SH-SY5Y (cell line): ENCODE data around the gene CCDC159.

Experiments used
- GATA2 ChIP-seq: IDR thresholded peaks from 2 replicates; pipeline ENCODE4 v1.6.1; 2011; ENCODE audit warnings: mild to moderate bottlenecking, low read depth, low read length
- GATA3 ChIP-seq: IDR thresholded peaks from 2 replicates; pipeline ENCODE4 v1.6.1; 2011; ENCODE audit warnings: low read depth, mild to moderate bottlenecking, low read length, moderate library complexity

The CCDC159 gene, protein sequence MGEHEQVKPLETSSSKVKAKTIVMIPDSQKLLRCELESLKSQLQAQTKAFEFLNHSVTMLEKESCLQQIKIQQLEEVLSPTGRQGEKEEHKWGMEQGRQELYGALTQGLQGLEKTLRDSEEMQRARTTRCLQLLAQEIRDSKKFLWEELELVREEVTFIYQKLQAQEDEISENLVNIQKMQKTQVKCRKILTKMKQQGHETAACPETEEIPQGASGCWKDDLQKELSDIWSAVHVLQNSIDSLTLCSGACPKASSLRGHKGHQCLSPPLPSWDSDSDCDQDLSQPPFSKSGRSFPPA

DNA sequence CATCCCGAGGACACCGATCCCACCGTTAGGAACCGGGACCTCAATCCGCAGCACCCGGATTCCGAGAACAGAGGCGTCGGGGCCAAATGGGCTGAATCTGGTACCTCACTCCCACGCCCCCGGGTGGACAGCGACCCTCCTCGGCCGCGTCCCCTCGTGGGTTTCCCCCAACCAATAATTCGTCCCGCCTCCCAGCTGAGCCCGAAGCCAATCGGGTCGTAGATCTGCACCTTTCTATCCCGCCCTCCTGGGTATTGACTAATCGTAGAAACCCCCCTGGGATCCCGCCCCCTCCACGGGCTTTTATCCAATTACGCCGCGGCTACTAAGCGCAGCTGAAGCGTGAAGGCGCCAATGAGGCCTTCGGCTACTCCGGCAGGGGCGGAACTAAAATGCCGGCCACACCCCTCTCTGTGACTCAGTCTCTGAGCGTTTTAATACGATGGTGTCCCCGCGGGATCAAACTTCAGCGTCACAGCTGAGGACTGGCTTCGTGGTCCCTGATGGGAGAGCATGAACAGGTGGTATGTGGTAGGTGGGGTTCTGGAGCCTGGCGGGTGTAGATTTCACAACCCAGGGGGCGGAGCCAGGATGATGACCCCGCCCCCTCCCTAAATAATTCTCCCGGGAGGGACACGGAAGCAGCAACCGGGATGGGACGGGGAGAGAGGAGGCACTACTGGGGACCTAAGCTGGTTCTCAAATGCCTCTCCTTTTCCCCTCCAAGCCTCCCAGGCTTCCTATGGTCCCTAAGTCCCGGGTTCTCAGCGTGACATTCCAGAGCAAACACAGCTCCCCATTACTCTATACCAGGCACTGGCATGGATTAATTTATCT, at the start of gene CCDC159, which contains the start of gene TMEM205:
TSS of gene CCDC159 (plus strand) at position 416 of the 837 bp plus-strand sequence. CDS start at position 504, 88 bp downstream.
TSS of gene TMEM205 (minus strand) at position 165 of the 837 bp plus-strand sequence. CDS start 649 bp downstream, outside the sequence.
- TF ChIP-seq GATA2 (no peak), GATA3 (no peak)

DNA sequence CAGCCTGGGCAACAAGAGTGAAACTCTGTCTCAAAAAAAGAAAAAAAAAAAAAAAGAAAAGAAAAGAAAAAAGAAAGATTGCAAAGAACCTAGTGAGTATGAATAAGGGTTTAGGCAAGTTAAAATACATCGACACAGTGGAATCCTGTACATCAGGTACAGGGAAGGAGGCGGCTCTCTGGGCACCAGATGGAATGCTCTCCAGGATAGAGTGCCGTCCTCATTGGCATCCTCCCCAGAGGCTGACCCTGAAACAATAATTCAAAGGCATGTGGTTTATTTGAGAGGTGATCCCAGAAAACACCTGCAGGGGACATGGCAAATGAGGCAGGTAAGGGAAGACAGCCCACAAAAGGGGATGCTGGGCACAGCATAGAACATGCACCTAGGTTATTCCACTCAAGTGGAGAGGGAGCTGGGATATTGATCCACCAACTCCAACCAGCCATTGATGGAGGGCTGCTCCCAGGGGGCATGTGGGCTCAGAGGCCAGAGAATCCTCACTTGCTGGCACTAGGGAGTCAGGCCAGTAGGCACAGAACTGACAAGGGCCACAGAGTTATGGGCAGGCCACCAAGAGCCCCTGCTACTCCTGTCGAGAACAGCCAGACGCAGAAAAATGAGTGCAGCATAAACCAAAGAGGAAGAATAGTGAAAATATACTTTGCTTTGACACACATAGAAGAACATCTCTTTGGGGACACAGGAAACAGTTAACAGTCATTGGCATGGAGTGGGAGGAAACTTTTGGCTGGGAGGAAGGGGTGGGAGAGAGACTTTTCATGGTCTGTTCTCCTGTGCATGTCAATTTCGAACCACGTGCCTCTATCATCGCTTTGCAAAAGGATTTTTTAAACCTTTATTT, 46.1 kb upstream of the CCDC159 start:
- TF ChIP-seq GATA3 (no peak), GATA2 (no peak)

DNA sequence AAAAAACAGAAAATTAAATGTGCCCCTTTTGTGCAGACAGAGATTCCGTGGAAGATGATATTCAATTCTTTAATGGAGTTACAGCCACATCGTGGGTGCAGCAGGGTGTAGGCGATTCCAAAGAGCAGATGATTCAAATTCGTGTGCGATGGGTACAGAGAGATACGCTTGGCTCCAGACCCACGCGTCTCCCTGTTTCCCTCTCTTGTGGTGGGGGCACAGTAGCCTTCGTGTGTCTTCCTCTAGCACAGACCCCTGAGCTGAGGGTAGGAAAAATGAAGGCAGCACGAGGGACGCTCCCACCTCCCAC, 45.6 kb upstream of the CCDC159 start:
- TF ChIP-seq GATA2 (no peak), GATA3 (no peak)

DNA sequence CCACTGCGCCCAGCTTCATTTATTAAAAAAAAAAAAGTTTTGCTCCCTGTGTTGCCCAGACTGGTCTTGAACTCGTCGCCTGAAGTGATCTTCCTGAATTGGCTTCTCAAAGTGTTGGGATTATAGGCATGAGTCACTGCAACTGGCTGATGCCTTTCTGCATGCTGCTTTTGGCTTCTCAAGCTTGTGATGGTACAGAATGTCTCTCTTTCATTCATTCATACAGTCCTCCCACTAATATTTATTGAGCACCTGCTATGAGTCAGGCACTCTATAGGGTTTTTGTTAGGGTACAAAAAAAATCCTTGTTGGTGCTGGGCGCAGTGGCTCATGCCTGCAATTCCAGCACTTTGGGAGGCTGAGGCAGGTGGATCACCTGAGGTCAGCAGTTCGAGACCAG, 41.4 kb upstream of the CCDC159 start:
- no peak for TF ChIP-seq GATA2
- no peak for TF ChIP-seq GATA3

DNA sequence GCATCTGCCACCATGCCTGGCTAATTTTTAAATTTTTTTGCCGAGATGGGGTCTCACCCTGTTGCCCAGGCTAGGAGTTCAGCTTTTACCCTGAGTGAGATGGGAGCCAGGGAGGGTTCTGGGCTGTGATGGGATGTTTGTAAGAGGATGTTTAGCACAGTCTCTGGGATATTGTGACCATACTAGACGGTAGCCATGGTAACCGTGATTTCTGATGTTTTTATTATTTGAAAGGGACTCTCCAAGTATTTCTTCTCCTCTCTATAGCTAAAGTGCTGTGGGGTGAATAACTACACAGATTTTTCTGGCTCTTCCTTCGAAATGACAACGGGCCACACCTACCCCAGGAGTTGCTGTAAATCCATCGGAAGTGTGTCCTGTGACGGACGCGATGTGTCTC, 40.0 kb upstream of the CCDC159 start:
- TF ChIP-seq GATA2 (no peak), GATA3 (no peak)

DNA sequence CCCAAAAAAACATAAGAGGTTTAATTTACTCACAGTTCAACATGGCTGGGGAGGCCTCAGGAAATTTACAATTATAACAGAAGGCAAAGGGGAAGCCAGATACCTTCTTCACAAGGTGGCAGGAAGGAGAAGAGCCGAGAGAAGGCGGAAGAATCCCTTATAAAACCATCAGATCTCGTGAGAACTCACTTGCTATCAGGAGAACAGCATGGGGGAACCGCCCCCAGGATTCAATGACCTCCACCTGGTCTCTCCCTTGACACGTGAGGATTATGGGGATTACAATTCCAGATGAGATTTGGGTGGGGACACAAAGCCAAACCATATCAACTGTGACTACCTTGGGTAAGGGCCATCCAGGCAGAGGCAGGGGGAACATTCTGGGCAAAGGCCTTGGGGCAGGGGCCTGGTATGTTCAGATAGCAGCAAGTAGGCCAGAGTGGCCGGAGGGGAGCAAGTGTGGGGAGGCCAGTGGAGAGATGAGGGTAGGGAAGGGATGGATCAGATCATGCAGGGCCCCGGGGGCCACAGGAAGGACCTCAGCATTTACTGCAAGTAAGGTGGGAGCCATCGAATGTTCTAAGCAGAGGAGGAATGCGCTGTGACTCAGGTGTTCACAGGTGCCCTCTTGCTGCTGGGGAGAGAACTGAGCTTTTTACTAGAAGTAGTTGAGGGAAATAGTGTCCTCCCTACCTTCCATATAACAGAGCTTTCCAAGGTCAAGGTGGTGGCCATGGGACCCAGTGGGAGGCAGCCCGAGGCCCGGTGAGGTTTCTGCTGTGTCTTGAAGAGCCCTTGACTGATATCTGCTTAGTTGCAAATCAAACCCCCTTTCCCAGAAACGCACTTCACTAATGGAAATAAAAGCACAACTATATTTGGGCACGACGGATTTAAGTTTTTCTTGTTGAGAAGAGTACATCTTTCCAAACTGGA, 24.9 kb upstream of the CCDC159 start:
- no peak for TF ChIP-seq GATA3

DNA sequence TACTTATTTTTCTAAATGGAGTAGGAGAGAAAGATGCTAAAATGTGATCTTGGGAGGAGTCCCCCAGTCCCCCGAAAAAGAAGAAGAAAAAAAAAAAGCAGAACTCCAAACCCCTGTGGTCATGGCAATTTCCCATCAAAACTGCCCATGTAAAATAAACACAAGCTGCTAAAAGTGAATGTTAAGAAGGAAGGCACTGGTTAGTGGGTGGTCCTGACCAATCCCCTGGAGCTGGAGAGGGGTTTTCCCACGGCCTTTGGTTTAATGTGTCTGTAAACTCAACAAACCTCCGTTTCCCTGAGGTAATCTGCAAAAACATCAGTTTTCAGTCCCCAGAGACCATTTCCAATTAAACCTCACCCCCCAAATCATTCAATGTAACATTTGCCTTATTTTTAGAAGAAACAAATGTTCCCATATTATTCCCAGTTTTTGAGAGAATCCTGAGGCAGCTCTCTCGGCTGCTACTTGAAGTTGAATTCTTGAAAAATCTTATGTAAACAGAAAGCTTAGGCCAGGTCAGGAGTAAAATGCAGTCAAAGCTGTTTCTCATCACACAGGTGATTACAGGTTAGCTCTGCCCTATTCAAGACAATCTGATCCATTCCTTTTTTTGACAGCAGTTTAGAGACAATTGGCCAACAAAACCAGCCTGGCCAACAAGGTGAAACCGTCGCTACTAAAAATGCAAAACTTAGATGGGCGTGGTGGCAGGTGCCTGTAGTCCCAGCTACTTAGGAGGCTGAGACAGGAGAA, 23.9 kb upstream of the CCDC159 start:
- no peak for TF ChIP-seq GATA2
- TF ChIP-seq GATA3, result no peak

DNA sequence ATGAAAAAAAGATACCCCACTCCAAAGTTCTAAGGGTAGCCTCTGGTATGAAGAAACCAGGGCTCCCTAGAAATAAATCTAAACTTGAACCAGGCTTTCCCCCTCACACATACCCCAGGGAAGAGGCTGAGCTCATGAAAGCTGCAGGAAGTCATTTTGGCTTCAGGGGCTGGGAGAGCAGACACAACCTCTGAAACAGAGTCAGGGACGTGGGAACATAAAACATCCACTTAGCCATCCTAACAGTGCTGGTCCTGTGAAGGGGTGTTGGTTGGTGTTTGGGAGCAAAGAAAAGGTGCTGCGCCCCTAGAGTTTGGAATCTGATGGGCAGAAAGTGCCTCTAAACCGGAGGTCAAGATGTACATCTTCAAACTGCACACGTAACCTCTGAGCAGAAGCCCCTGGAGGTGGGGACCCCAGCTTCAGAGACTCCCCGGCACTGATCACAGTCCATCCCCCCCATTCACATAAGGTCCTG, 22.7 kb upstream of the CCDC159 start:
- TF ChIP-seq GATA2 (no peak), GATA3 (no peak)

DNA sequence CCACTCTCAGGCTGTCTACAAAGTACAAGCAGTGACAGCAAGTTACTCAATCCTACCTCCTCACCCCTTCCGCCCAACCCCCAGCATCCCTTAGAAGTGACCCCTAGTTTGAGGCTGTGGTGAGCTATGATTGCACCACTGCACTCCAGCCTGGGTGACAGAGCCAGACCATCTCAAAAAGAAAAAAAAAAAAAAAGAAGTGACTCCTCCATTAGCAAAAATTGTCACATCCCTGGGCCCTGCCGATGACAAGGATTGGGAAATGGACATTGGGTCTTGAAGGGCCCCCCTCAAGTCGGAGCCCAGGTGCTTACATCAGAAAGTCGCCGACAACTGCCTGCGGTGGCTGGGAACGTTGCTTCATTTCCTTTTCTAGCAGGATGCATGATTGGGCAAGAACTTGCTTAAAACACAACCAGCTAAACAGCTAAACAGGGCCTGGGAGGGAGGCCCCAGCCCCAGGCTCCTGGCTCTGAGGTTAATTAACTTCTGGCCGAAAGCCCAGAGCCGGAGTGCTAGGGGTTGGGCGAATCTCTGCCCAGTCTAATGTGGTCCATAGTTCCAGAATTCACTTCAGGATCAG, 22.1 kb upstream of the CCDC159 start:
- TF ChIP-seq GATA2, result no peak
- no peak for TF ChIP-seq GATA3

DNA sequence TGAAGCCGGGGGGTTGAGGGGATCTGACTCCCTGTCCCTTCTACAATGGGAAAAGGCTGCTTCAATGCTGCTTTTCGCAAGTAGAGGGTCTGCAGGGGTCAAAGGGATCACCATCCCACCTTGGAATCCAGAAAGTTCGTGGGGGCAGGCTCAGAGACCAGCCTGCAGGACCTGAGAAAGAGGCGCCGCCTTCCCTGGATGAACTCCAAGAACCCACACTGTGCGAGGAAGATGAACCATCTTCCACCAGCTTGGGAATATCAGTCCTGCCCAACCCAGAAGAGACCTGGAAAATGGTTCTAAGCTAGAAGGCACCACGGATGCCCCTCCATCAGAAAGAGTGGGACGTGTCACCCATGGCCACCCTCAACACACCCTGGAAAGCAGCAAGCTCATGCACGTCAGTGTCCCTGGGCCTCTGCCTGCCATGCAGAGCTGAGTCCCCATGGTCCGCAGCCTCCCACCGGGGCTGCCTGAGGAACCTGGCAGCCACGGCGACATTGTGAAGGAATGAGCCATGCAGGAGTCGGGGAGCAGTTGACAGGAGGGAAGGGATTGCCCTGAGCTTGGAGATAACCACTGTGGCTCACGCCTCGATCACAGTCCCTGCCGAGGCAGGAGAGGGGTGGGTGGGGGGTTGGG, 21.4 kb upstream of the CCDC159 start:
- TF ChIP-seq GATA3 (no peak), GATA2 (no peak)

DNA sequence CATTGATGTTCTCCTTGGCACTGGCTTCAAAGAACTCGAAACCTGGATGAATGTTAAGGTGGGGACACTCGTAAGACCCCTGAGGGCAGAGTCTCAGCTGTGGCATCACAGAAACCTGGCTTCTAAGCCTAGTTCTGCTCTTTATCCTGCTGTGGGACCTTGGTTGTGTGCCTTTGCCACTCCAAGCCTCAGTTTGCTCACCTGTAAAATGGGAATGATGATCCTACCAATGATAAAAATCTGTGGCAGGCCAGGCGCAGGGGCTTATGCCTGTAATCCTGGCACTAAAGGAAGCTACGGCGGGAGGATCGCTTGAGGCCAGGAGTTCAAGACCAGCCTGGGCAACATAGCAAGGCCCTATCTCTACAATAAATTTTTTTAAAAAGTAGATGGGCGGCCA, 20.8 kb upstream of the CCDC159 start:
- TF ChIP-seq GATA2 (no peak), GATA3 (no peak)

DNA sequence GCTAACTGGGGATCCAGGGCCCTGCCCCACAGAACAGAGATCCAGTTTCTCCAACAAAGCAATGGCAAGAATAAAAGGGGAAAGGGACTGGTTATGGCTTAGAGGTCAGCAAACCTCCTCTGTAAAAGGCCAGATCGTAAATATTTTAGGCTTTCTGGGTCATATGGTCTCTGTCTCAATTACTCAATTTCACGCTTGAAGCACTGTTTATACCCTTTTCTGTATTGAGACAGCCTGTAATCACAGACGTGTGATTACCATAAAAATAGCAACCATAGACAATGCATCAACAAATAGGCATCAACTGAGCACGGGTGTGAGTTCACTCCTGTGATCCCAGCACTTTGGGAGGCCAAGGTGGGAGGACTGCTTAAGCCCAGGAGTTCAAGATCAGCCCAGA, 16.2 kb upstream of the CCDC159 start:
- no peak for TF ChIP-seq GATA3
- TF ChIP-seq GATA2, result no peak
